ENCODE measurements around the gene FSHR.

Gene FSHR

DNA sequence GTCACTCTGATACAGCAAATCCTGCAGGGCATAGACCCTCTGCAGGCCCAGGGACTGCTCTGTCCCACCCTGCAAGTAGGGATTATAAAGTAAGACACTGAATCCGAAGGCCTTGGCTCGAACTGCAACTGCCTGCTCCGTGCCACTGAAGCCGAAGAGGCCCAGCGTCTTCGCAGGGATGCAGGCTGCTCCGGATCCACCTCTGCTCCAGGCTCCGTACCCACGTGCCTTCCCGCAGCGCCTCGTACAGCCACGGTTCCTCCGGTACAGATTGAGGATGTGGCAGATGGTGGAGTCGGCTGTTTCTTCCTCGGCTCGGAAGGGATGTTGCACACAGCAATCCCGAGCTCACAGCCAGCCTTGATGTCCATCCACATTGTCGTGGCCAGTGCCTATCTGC lies 238.4 kb downstream of the FSHR start:
- Mint-ChIP-seq H3K36me3 (ENCODE audit: low read depth) (no peaks in the 10 kb centered on the region), H3K4me3 (no peak overlapping the region)

DNA sequence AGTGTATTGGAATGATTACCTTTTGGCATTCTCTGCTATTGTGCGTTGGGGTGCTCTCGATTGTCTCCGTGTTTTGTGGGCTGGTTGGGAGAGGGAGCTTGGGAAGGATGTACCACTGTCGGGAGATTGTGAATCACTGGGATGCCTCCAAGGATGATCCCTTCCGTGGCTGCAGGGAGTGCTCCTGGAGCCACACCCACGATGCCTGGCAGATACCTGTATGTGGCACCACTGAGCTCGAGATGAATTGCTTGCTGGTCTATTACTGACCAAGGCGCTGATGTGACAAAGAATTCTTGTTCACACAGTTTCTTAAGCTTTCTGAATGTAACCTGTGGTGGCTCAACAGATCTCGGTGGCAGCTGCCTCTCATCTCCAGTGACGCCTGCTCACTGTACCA lies 239.1 kb downstream of the FSHR start:
- no peaks in the 10 kb centered on the region for H3K9me3 Mint-ChIP-seq
- H3K36me3 Mint-ChIP-seq (ENCODE audit: low read depth), result no peaks in the 10 kb centered on the region
- DNase-seq (ENCODE audit: low spot score), result no peak
- no peak overlapping the region for H3K27ac Mint-ChIP-seq
- no peak overlapping the region for H3K4me3 Mint-ChIP-seq
- H3K27me3 Mint-ChIP-seq (ENCODE audit: low read depth), result no peaks in the 10 kb centered on the region
- no peaks in the 10 kb centered on the region for H3K4me1 Mint-ChIP-seq (ENCODE audit: low read depth)

More for the DNA sequence above, 238.4 kb downstream of the FSHR start:
- Mint-ChIP-seq H3K27ac (no peak overlapping the region), H3K9me3 (no peaks in the 10 kb centered on the region), H3K4me1 (ENCODE audit: low read depth) (no peaks in the 10 kb centered on the region), H3K27me3 (ENCODE audit: low read depth) (no peaks in the 10 kb centered on the region)
- DNase-seq (ENCODE audit: low spot score), result no peak

DNA sequence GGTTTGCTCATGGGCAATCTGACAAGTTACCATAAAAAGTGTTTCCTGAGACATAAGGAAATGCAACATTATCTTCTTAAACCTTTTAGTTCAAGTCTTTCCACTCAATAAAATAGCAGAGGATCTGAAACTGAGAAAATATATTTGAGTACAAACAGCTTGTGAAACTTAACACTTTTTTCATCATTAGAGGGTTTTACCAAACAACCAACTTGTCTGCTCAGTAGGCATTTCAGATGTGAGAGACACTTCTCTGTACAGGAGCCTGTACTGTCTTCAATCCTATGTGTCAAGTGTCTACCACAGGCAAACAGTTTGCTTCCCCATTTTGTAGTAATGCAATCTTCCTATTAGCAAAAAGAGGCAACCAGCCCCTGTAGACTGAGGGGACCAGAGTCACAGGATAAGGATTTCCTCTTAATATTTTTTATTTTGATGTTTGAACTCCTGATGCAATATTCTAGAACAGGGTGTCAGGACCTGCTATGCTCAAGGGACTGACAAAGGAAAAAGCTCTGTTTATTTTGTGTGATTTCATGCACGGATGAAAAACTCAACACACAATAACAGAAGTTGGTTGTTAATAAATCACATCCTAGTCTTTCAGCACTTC lies 239.7 kb downstream of the FSHR start:
- H3K4me3 Mint-ChIP-seq, result no peak overlapping the region
- no peaks in the 10 kb centered on the region for H3K9me3 Mint-ChIP-seq
- no peaks in the 10 kb centered on the region for H3K27me3 Mint-ChIP-seq (ENCODE audit: low read depth)
- H3K36me3 Mint-ChIP-seq (ENCODE audit: low read depth), result no peaks in the 10 kb centered on the region
- H3K27ac Mint-ChIP-seq, result no peak overlapping the region
- DNase-seq (ENCODE audit: low spot score), result no peak
- H3K4me1 Mint-ChIP-seq (ENCODE audit: low read depth), result no peaks in the 10 kb centered on the region
